B cell (primary cell): ENCODE data around the gene MPEG1. TPM values are rescaled to one million over a fixed set of nuclear protein-coding genes. Genes with fewer than 3 reads are reported as not detected.

Experiments used
- ATAC-seq: fragments of 200-7000 bp; cut with Tn5 transposase; one replicate; pipeline ENCODE4 v1.10.0; 2021; ENCODE audit warnings: low read depth, mild to moderate bottlenecking, moderate number of reproducible peaks, moderate library complexity
- CTCF ChIA-PET: fragments of 350-600 bp; sonication (Branson Sonifier 250); formaldehyde crosslinking; loops from one replicate; lab custom pipeline; 2021; ENCODE audit warnings: antibody characterized with exemption, inconsistent platforms; lab: Charles Lee
- POLR2A ChIA-PET: fragments of 350-600 bp; sonication (Branson Sonifier 250); formaldehyde crosslinking; loops from one replicate; lab custom pipeline; 2021; ENCODE audit warnings: antibody characterized with exemption; lab: Charles Lee
- DNase-seq: peaks from one replicate; pipeline ENCODE4 v3.0.0; 2013
- H2AFZ ChIP-seq: 2 replicates; pipeline ENCODE4 v1.6.1; 2012; ENCODE audit warnings: mild to moderate bottlenecking, low read depth, low read length; ENCODE audit not compliant: insufficient read depth, poor library complexity, severe bottlenecking
- H3K27ac ChIP-seq, 2 donors: 1 replicate in 1 of 2; 2 replicates in 1 of 2; pipeline ENCODE4 v1.5.1; 2012 to 2013; ENCODE audit warnings: low read length in 2 of 2, mild to moderate bottlenecking in 2 of 2, moderate library complexity in 1 of 2
- H3K27me3 ChIP-seq, 4 experiments: fragments of 200-600 bp in 1 of 4; sonication (generic) in 1 of 4; replicated peaks in 1 of 4; 1 replicate in 2 of 4; 2 replicates in 2 of 4; pipeline versions ENCODE4 v1.6.1 to v1.7.0; 2013 to 2016; ENCODE audit warnings: low read length in 3 of 4, mild to moderate bottlenecking in 2 of 4, mixed read lengths in 1 of 4, moderate library complexity in 1 of 4; ENCODE audit not compliant: insufficient read depth in 4 of 4, control insufficient read depth in 3 of 4; ENCODE audit errors: control extremely low read depth in 1 of 4
- H3K36me3 ChIP-seq, 2 experiments: replicated peaks in 1 of 2; 1 replicate in 1 of 2; 2 replicates in 1 of 2; pipeline versions ENCODE4 v1.6.1 to v1.7.1; 2013; ENCODE audit warnings: low read length in 1 of 2; ENCODE audit not compliant: insufficient read depth in 2 of 2, control insufficient read depth in 1 of 2; ENCODE audit errors: control extremely low read depth in 1 of 2, extremely low read depth in 1 of 2
- H3K4me1 ChIP-seq, 2 donors: fragments of 200-600 bp in 1 of 2; sonication (generic) in 1 of 2; 1 replicate in 1 of 2; 2 replicates in 1 of 2; pipeline versions ENCODE4 v1.5.1 to v1.6.1; 2013 to 2017; ENCODE audit warnings: low read length in 2 of 2; ENCODE audit not compliant: control insufficient read depth in 2 of 2, insufficient read depth in 2 of 2
- H3K4me2 ChIP-seq: replicated peaks from 2 replicates; pipeline ENCODE3; 2012; ENCODE audit warnings: mild to moderate bottlenecking, low read depth, low read length; ENCODE audit not compliant: poor library complexity, severe bottlenecking
- H3K4me3 ChIP-seq, 5 experiments: fragments of 200-600 bp in 1 of 5; sonication (generic) in 1 of 5; 1 replicate in 3 of 5; 2 replicates in 2 of 5; pipeline versions ENCODE4 v1.5.1 to v1.7.0; 2011 to 2016; ENCODE audit warnings: low read length in 4 of 5, mild to moderate bottlenecking in 4 of 5, low read depth in 2 of 5, control low read depth in 1 of 5, moderate library complexity in 1 of 5; ENCODE audit not compliant: insufficient read depth in 1 of 5; ENCODE audit errors: control extremely low read depth in 1 of 5, extremely low read depth in 1 of 5
- H3K79me2 ChIP-seq: fragments of 200-600 bp; sonication (generic); one replicate; pipeline ENCODE4 v1.6.0; 2016; ENCODE audit warnings: low read length; ENCODE audit not compliant: control insufficient read depth, insufficient read depth
- H3K9ac ChIP-seq: fragments of 200-600 bp; sonication (generic); 2 replicates; pipeline ENCODE4 v1.6.1; 2017; ENCODE audit warnings: mild to moderate bottlenecking, low read length, moderate library complexity
- H3K9me3 ChIP-seq, 3 donors: one replicate each; pipeline versions ENCODE4 v1.6.1 to v1.7.1; 2013; ENCODE audit warnings: low read length in 2 of 3; ENCODE audit not compliant: control insufficient read depth in 2 of 3, insufficient read depth in 1 of 3; ENCODE audit errors: control extremely low read depth in 1 of 3
- H4K20me1 ChIP-seq: 2 replicates; pipeline ENCODE4 v1.6.0; 2012; ENCODE audit warnings: mild to moderate bottlenecking, low read length; ENCODE audit not compliant: insufficient read depth, control insufficient read depth, poor library complexity, severe bottlenecking
- H3K27ac Mint-ChIP-seq: one replicate; pipeline ENCODE4 v1.8.0; 2021; ENCODE audit warnings: mixed read lengths
- H3K27me3 Mint-ChIP-seq: one replicate; pipeline ENCODE4 v1.8.0; 2021; ENCODE audit warnings: mixed read lengths
- H3K4me1 Mint-ChIP-seq: one replicate; pipeline ENCODE4 v1.8.0; 2021; ENCODE audit warnings: mixed read lengths
- H3K4me3 Mint-ChIP-seq: one replicate; pipeline ENCODE4 v1.8.0; 2021; ENCODE audit warnings: mixed read lengths
- H3K9me3 Mint-ChIP-seq: one replicate; pipeline ENCODE4 v1.8.0; 2022; ENCODE audit warnings: mixed read lengths; ENCODE audit not compliant: insufficient read depth
- EZH2 ChIP-seq: IDR thresholded peaks from 2 replicates; pipeline ENCODE4 v1.6.1; 2012; ENCODE audit warnings: borderline replicate concordance, low read depth, mild to moderate bottlenecking, moderate library complexity, low read length; ENCODE audit not compliant: insufficient read depth, poor library complexity, severe bottlenecking
- WGBS: methylation state at CpG from one replicate; pipeline ENCODE4 v1.1.5; 2013; ENCODE audit warnings: missing lambda C conversion rate; ENCODE audit not compliant: insufficient coverage; 5-methylcytosine and 5-hydroxymethylcytosine counted together
- intact Hi-C: fragments of 100-400 bp; cut with micrococcal nuclease; formaldehyde crosslinking; loops from one replicate; pipeline ENCODE4 v1.10.0; 2022
- polyA plus RNA-seq: library from polyadenylated mRNA; depleted of rRNA; stranded (reverse); fragments of >200 nt; gene quantifications from 2 replicates; pipeline ENCODE4 v1.2.3, GENCODE V29; 2012
- total RNA-seq, 2 donors: library from RNA; stranded (reverse); fragments of 120-200 nt in 1 of 2; gene quantifications; 1 replicate in 1 of 2; 2 replicates in 1 of 2; pipeline versions ENCODE4 v1.2.3 to v1.2.4, GENCODE V29; 2013 to 2022
- TF ChIP-seq, protein P1 (sequence below): fragments of 200-600 bp; IDR thresholded peaks from one replicate; pipeline ENCODE4 v1.8.0; 2022; ENCODE audit warnings: antibody characterized with exemption, mild to moderate bottlenecking

Gene MPEG1
- total and polyA plus RNA-seq, 2 donors (not counting 1 experiment from before 2014, with no cell fraction given) = 27.7 to 151 TPM

DNA sequence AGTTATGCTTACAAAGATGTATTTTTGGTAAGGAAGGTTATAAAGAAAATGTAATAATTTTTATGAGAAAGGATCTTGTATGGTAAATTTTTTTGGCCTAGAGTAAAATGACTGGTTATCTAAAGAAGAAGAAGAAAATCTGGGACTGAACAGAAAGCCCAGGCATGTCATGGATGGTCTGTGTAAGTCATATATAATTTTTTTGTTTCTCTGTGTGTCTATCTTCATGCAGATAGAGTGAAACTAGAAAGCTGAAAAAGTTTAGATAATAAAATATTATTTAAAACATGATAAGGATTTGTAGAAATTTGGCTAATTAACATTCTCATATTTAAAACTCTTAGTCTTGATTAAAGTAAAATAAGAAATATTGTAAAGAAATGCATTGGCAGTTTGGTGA is 27.6 kb upstream of the MPEG1 start:
- H3K27ac ChIP-seq = no peak overlapping the region
- no peak overlapping the region for H3K4me3 Mint-ChIP-seq
- H4K20me1 ChIP-seq = no peaks in the 10 kb centered on the region
- no peak overlapping the region for H2AFZ ChIP-seq
- peaks cover 0 to 6% (median 2%) of the 10 kb centered on the region in 3 donors for H3K9me3 ChIP-seq
- H3K36me3 ChIP-seq = no peaks in the 10 kb centered on the region
- intact Hi-C loops = no loop called here
- POLR2A ChIA-PET = no interaction called here
- H3K9ac ChIP-seq = no peak overlapping the region
- ATAC-seq = no peak
- CTCF ChIA-PET = no interaction called here
- no peaks in the 10 kb centered on the region for H3K27me3 Mint-ChIP-seq
- no peaks in the 10 kb centered on the region for H3K79me2 ChIP-seq
- H3K4me1 ChIP-seq = no peaks in the 10 kb centered on the region
- H3K27me3 ChIP-seq = no peaks in the 10 kb centered on the region
- H3K9me3 Mint-ChIP-seq = peaks cover 20% of the 10 kb centered on the region
- no peak overlapping the region for H3K27ac Mint-ChIP-seq
- no peak overlapping the region for H3K4me3 ChIP-seq
- H3K4me1 Mint-ChIP-seq = no peaks in the 10 kb centered on the region
- no peak overlapping the region for H3K4me2 ChIP-seq
- TF ChIP-seq, protein P1, sequence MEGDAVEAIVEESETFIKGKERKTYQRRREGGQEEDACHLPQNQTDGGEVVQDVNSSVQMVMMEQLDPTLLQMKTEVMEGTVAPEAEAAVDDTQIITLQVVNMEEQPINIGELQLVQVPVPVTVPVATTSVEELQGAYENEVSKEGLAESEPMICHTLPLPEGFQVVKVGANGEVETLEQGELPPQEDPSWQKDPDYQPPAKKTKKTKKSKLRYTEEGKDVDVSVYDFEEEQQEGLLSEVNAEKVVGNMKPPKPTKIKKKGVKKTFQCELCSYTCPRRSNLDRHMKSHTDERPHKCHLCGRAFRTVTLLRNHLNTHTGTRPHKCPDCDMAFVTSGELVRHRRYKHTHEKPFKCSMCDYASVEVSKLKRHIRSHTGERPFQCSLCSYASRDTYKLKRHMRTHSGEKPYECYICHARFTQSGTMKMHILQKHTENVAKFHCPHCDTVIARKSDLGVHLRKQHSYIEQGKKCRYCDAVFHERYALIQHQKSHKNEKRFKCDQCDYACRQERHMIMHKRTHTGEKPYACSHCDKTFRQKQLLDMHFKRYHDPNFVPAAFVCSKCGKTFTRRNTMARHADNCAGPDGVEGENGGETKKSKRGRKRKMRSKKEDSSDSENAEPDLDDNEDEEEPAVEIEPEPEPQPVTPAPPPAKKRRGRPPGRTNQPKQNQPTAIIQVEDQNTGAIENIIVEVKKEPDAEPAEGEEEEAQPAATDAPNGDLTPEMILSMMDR = no peak
- no peak for TF ChIP-seq EZH2
- DNase-seq = no peak

DNA sequence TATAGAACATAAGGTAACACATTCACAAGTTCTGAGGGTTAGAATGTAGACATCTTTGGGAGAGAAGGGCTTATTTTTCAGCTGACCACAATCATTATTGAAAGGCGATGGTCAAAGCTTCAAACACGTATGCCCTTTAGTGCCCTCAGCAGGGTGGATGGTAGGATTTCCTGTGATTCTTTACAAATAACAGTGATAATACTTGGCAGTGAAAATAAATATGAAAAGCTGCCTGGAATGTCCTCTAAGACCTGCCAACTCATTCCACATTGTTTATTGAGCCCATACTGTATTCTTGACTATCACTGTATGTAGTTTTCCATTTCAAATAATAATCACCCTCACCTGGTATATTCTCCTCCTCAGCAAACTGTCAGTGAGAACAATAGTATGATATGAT is 13.7 kb upstream of the MPEG1 start:
- H3K9ac ChIP-seq = no peak overlapping the region
- intact Hi-C loops = no loop called here
- POLR2A ChIA-PET = no interaction called here
- no peaks in the 10 kb centered on the region for H3K36me3 ChIP-seq
- peaks cover 38% of the 10 kb centered on the region for H3K4me1 Mint-ChIP-seq
- no peak overlapping the region for H3K27ac ChIP-seq
- no peak overlapping the region for H3K4me2 ChIP-seq
- CTCF ChIA-PET = no interaction called here
- H3K27me3 Mint-ChIP-seq = no peaks in the 10 kb centered on the region
- no peak for TF ChIP-seq EZH2
- TF ChIP-seq, protein P1 = no peak
- H3K4me3 ChIP-seq = no peak overlapping the region
- peaks cover 37 to 39% of the 10 kb centered on the region in 2 donors for H3K4me1 ChIP-seq
- DNase-seq = no peak
- no peak overlapping the region for H2AFZ ChIP-seq
- H3K4me3 Mint-ChIP-seq = no peak overlapping the region
- peaks cover 0 to 6% (median 3%) of the 10 kb centered on the region in 3 donors for H3K9me3 ChIP-seq
- WGBS = 100% methylated on average over 1 of the region's 2 CpGs
- H3K9me3 Mint-ChIP-seq = peaks cover 3% of the 10 kb centered on the region
- no peak for ATAC-seq
- no peaks in the 10 kb centered on the region for H4K20me1 ChIP-seq
- H3K27me3 ChIP-seq = no peaks in the 10 kb centered on the region
- H3K79me2 ChIP-seq = no peaks in the 10 kb centered on the region
- H3K27ac Mint-ChIP-seq = no peak overlapping the region
